Measurements from ENCODE around the gene MAML2.
A peak's percentile ranks its signal among the peaks of the same experiment; 100 is the strongest.

The MAML2 gene

GRCh38 chr11:96342961-96343711 is at the start of gene MAML2:
MAML2 (minus strand) TSS chr11:96343195; CDS start chr11:96341895, 1,300 bp downstream.
- Histone ChIP-seq H3K4me3 (peak within 1 kb of the TSS; percentile 66), H3K9ac (peak within 1 kb of the TSS; percentile 66; the same call in 1 of the 2 replicates), H4K20me1 (no peaks in the 10 kb centered on the region), H3K4me2 (peak within 1 kb of the TSS; percentile 85), H3K9me3 (no peaks in the 10 kb centered on the region), H3K4me1 (peaks cover 23% of the 10 kb centered on the region), H3K27me3 (peaks cover 30% of the 10 kb centered on the region), H3K36me3 (no peaks in the 10 kb centered on the region), H3K27ac (no peak within 1 kb of the TSS)
- no peak for TF ChIP-seq Cebpa-rat (IDR thresholded peaks at IDR 0.05)

- no peak overlapping the region for H3K27ac ChIP-seq
- no peaks in the 10 kb centered on the region for H3K9me3 ChIP-seq
- TF ChIP-seq Cebpa-rat (IDR thresholded peaks at IDR 0.05), result no peak
- no peak overlapping the region for H3K9ac ChIP-seq
- peaks cover 34% of the 10 kb centered on the region for H3K4me1 ChIP-seq
- H3K4me3 ChIP-seq, result no peak overlapping the region
- no peaks in the 10 kb centered on the region; the same call in 1 of the 2 replicates for H4K20me1 ChIP-seq
- no peaks in the 10 kb centered on the region for H3K27me3 ChIP-seq
- 0 out of 2 replicates have a peak overlapping the region, but pooled peaks have one; percentile 87 for H3K4me2 ChIP-seq
- no peaks in the 10 kb centered on the region for H3K36me3 ChIP-seq
Observed at GRCh38 chr11:96391698-96392307, 48.8 kb upstream of the MAML2 start.

GRCh38 chr11:96390488-96390792 is 47.4 kb upstream of the MAML2 start:
- no peak for TF ChIP-seq Cebpa-rat (IDR thresholded peaks at IDR 0.05)
- Histone ChIP-seq H3K27ac (peak overlapping the region; percentile 82), H3K4me1 (peaks cover 28% of the 10 kb centered on the region)

GRCh38 chr11:96389720-96390487 is 46.9 kb upstream of the MAML2 start, which contains the start of the genes CCDC82 and JRKL:
CCDC82 (minus strand) TSS chr11:96389912; CDS start chr11:96384747, 5,165 bp downstream.
JRKL (plus strand) TSS chr11:96390013; CDS start chr11:96390650, 637 bp downstream.
- peak within 1 kb of the TSS; percentile 87 for H3K4me2 ChIP-seq
- no peaks in the 10 kb centered on the region for H3K27me3 ChIP-seq
- no peaks in the 10 kb centered on the region; the same call in 1 of the 2 replicates for H4K20me1 ChIP-seq
- H3K9me3 ChIP-seq, result no peaks in the 10 kb centered on the region
- peak within 1 kb of the TSS; percentile 92 for H3K4me3 ChIP-seq
- H3K9ac ChIP-seq, result peak within 1 kb of the TSS; percentile 82
- no peaks in the 10 kb centered on the region for H3K36me3 ChIP-seq
- H3K27ac ChIP-seq, result peak within 1 kb of the TSS; percentile 82
- peaks cover 28% of the 10 kb centered on the region for H3K4me1 ChIP-seq
- TF ChIP-seq Cebpa-rat (IDR thresholded peaks at IDR 0.05), result no peak

More at GRCh38 chr11:96390488-96390792, 47.4 kb upstream of the MAML2 start:
- H3K9ac ChIP-seq, result peak overlapping the region; percentile 82
- no peaks in the 10 kb centered on the region for H3K36me3 ChIP-seq
- H3K27me3 ChIP-seq, result no peaks in the 10 kb centered on the region
- peak overlapping the region; percentile 92 for H3K4me3 ChIP-seq
- H3K4me2 ChIP-seq, result peak overlapping the region; percentile 87
- no peaks in the 10 kb centered on the region for H3K9me3 ChIP-seq
- H4K20me1 ChIP-seq, result no peaks in the 10 kb centered on the region; the same call in 1 of the 2 replicates

- Histone ChIP-seq H4K20me1 (no peaks in the 10 kb centered on the region; the same call in 1 of the 2 replicates), H3K4me3 (peak overlapping the region; percentile 92), H3K9me3 (no peaks in the 10 kb centered on the region), H3K27ac (peak overlapping the region; percentile 82), H3K9ac (peak overlapping the region; percentile 82), H3K4me2 (peak overlapping the region; percentile 82), H3K27me3 (no peaks in the 10 kb centered on the region), H3K36me3 (peaks cover 4% of the 10 kb centered on the region; the same call in 1 of the 2 replicates), H3K4me1 (peaks cover 28% of the 10 kb centered on the region)
- TF ChIP-seq Cebpa-rat (IDR thresholded peaks at IDR 0.05), result no peak
Observed at GRCh38 chr11:96388891-96389719, 46.1 kb upstream of the MAML2 start.

- Histone ChIP-seq H3K36me3 (peaks cover 29% of the 10 kb centered on the region), H4K20me1 (no peaks in the 10 kb centered on the region), H3K9ac (no peak overlapping the region), H3K4me3 (no peak overlapping the region), H3K27ac (no peak overlapping the region), H3K4me1 (peaks cover 14% of the 10 kb centered on the region), H3K9me3 (no peaks in the 10 kb centered on the region), H3K4me2 (no peak overlapping the region), H3K27me3 (no peaks in the 10 kb centered on the region)
- no peak for TF ChIP-seq Cebpa-rat (IDR thresholded peaks at IDR 0.05)
Observed at GRCh38 chr11:96385187-96385586, 42.2 kb upstream of the MAML2 start.

GRCh38 chr11:96384156-96384555 is 41.2 kb upstream of the MAML2 start:
- no peaks in the 10 kb centered on the region for H3K27me3 ChIP-seq
- no peak overlapping the region for H3K9ac ChIP-seq
- H4K20me1 ChIP-seq, result no peaks in the 10 kb centered on the region
- no peaks in the 10 kb centered on the region for H3K9me3 ChIP-seq
- peaks cover 14% of the 10 kb centered on the region for H3K4me1 ChIP-seq
- H3K27ac ChIP-seq, result no peak overlapping the region
- no peak for TF ChIP-seq Cebpa-rat (IDR thresholded peaks at IDR 0.05)
- peaks cover 39% of the 10 kb centered on the region for H3K36me3 ChIP-seq
- H3K4me2 ChIP-seq, result no peak overlapping the region
- no peak overlapping the region for H3K4me3 ChIP-seq

GRCh38 chr11:96376796-96377195 is 33.8 kb upstream of the MAML2 start:
- Histone ChIP-seq H3K4me3 (no peak overlapping the region), H3K9me3 (no peaks in the 10 kb centered on the region), H3K9ac (no peak overlapping the region), H3K27ac (no peak overlapping the region), H3K27me3 (no peaks in the 10 kb centered on the region), H4K20me1 (no peaks in the 10 kb centered on the region), H3K4me1 (no peaks in the 10 kb centered on the region), H3K4me2 (no peak overlapping the region), H3K36me3 (peaks cover 26% of the 10 kb centered on the region)
- no peak for TF ChIP-seq Cebpa-rat (IDR thresholded peaks at IDR 0.05)

GRCh38 chr11:96373826-96374225 is 30.8 kb upstream of the MAML2 start:
- Histone ChIP-seq H3K9ac (no peak overlapping the region), H3K4me3 (no peak overlapping the region), H3K9me3 (peaks cover 9% of the 10 kb centered on the region), H3K4me1 (no peaks in the 10 kb centered on the region), H4K20me1 (no peaks in the 10 kb centered on the region), H3K27ac (no peak overlapping the region), H3K27me3 (no peaks in the 10 kb centered on the region), H3K36me3 (peaks cover 23% of the 10 kb centered on the region), H3K4me2 (no peak overlapping the region)
- TF ChIP-seq Cebpa-rat (IDR thresholded peaks at IDR 0.05), result no peak
